Measurements from ENCODE around the gene PLCB3.

Gene PLCB3

GRCh38 chr11:64230171-64230984 lies 21.0 kb upstream of the PLCB3 start, which contains the start of gene DNAJC4:
DNAJC4 (plus strand) TSS chr11:64230548; CDS start chr11:64230855, 307 bp downstream.
- H3K9ac ChIP-seq, result peak within 1 kb of the TSS; percentile 38; the same call in 1 of the 2 replicates
- H4K20me1 ChIP-seq (ENCODE audit: insufficient read depth), result no peaks in the 10 kb centered on the region
- H3K79me2 ChIP-seq (ENCODE audit: insufficient read depth, low read depth), result no peaks in the 10 kb centered on the region
- TF ChIP-seq CTCF (conservative IDR thresholded peaks at IDR 0.05; ENCODE audit: low read depth, low read length), result no peak
- peak within 1 kb of the TSS; percentile 70 for H2AFZ ChIP-seq (ENCODE audit: low read depth)
- no peak within 1 kb of the TSS for H3K4me3 ChIP-seq (IDR thresholded peaks at IDR 0.05; ENCODE audit: insufficient read depth, low read depth, low read length)
- peak within 1 kb of the TSS; percentile 8; the same call in 1 of the 2 replicates for H3K27ac ChIP-seq
- no peaks in the 10 kb centered on the region for H3K27me3 ChIP-seq (ENCODE audit: insufficient read depth, low read depth)
- peak within 1 kb of the TSS; percentile 76 for H3K4me2 ChIP-seq
- H3K4me1 ChIP-seq (ENCODE audit: low read depth, poor library complexity, severe bottlenecking), result peaks cover 32% of the 10 kb centered on the region
- no peaks in the 10 kb centered on the region for H3K36me3 ChIP-seq (ENCODE audit: insufficient read depth)

- Histone ChIP-seq H3K79me2 (ENCODE audit: insufficient read depth, low read depth) (no peaks in the 10 kb centered on the region), H3K9ac (peak overlapping the region; percentile 38; the same call in 1 of the 2 replicates), H3K4me3 (IDR thresholded peaks at IDR 0.05; ENCODE audit: insufficient read depth, low read depth, low read length) (no peak overlapping the region), H3K27me3 (ENCODE audit: insufficient read depth, low read depth) (no peaks in the 10 kb centered on the region), H3K4me2 (peak overlapping the region; percentile 76), H3K4me1 (ENCODE audit: low read depth, poor library complexity, severe bottlenecking) (peaks cover 34% of the 10 kb centered on the region), H3K27ac (peak overlapping the region; percentile 8; the same call in 1 of the 2 replicates), H4K20me1 (ENCODE audit: insufficient read depth) (no peaks in the 10 kb centered on the region), H3K36me3 (ENCODE audit: insufficient read depth) (no peaks in the 10 kb centered on the region), H2AFZ (ENCODE audit: low read depth) (peak overlapping the region; percentile 70)
- TF ChIP-seq CTCF (conservative IDR thresholded peaks at IDR 0.05; ENCODE audit: low read depth, low read length), result no peak
Measured at GRCh38 chr11:64230985-64231365, 20.4 kb upstream of the PLCB3 start.

GRCh38 chr11:64231546-64231945 lies 19.8 kb upstream of the PLCB3 start:
- H3K9ac ChIP-seq, result no peak overlapping the region

More at GRCh38 chr11:64231546-64231945, 19.8 kb upstream of the PLCB3 start:
- Histone ChIP-seq H2AFZ (ENCODE audit: low read depth) (no peak overlapping the region), H3K4me1 (ENCODE audit: low read depth, poor library complexity, severe bottlenecking) (peaks cover 34% of the 10 kb centered on the region), H3K79me2 (ENCODE audit: insufficient read depth, low read depth) (no peaks in the 10 kb centered on the region), H3K36me3 (ENCODE audit: insufficient read depth) (no peaks in the 10 kb centered on the region), H3K27me3 (ENCODE audit: insufficient read depth, low read depth) (no peaks in the 10 kb centered on the region), H3K4me3 (IDR thresholded peaks at IDR 0.05; ENCODE audit: insufficient read depth, low read depth, low read length) (no peak overlapping the region), H3K4me2 (peak overlapping the region; percentile 76; the same call in 1 of the 2 replicates), H4K20me1 (ENCODE audit: insufficient read depth) (no peaks in the 10 kb centered on the region), H3K27ac (no peak overlapping the region)
- no peak for TF ChIP-seq CTCF (conservative IDR thresholded peaks at IDR 0.05; ENCODE audit: low read depth, low read length)
